ENCODE data around the gene CDCA4.

The CDCA4 gene

GRCh38 chr14:104971447-104972240 lies 49.2 kb downstream of the CDCA4 start:
- TF ChIP-seq CTCF (IDR thresholded peaks at IDR 0.05; ENCODE audit: low read length), result no peak
- no peak for TF ChIP-seq EZH2 (IDR thresholded peaks at IDR 0.05; ENCODE audit: borderline replicate concordance, low read length)
- Histone ChIP-seq H3K4me3 (ENCODE audit: low read depth, low read length, poor library complexity, severe bottlenecking) (no peak overlapping the region), H3K79me2 (ENCODE audit: insufficient read depth, low read length) (no peaks in the 10 kb centered on the region), H3F3A (ENCODE audit: insufficient read depth, low read length) (no peaks in the 10 kb centered on the region), H4K20me1 (ENCODE audit: insufficient read depth, low read length) (no peaks in the 10 kb centered on the region), H3K36me3 (ENCODE audit: insufficient read depth, low read length) (no peaks in the 10 kb centered on the region), H3K9ac (ENCODE audit: low read length) (no peak overlapping the region), H3K9me2 (ENCODE audit: low read depth, low read length) (no peaks in the 10 kb centered on the region), H3K4me1 (ENCODE audit: insufficient read depth, low read length, severe bottlenecking) (peaks cover 11% of the 10 kb centered on the region), H3K27me3 (ENCODE audit: insufficient read depth, low read length) (peaks cover 16% of the 10 kb centered on the region), H2AFZ (ENCODE audit: low read length) (no peak overlapping the region), H3K9me3 (ENCODE audit: low read length) (no peaks in the 10 kb centered on the region), H3K4me2 (ENCODE audit: low read length) (no peak overlapping the region), H3K27ac (ENCODE audit: low read depth, low read length, poor library complexity, severe bottlenecking) (no peak overlapping the region)

GRCh38 chr14:104970231-104971068 lies 50.4 kb downstream of the CDCA4 start:
- H3K4me2 ChIP-seq (ENCODE audit: low read length), result no peak overlapping the region
- no peak overlapping the region for H3K9ac ChIP-seq (ENCODE audit: low read length)
- H2AFZ ChIP-seq (ENCODE audit: low read length), result no peak overlapping the region
- no peaks in the 10 kb centered on the region for H4K20me1 ChIP-seq (ENCODE audit: insufficient read depth, low read length)
- no peak for TF ChIP-seq CTCF (IDR thresholded peaks at IDR 0.05; ENCODE audit: low read length)
- TF ChIP-seq EZH2 (IDR thresholded peaks at IDR 0.05; ENCODE audit: borderline replicate concordance, low read length), result no peak
- no peak overlapping the region for H3K4me3 ChIP-seq (ENCODE audit: low read depth, low read length, poor library complexity, severe bottlenecking)
- H3K4me1 ChIP-seq (ENCODE audit: insufficient read depth, low read length, severe bottlenecking), result peaks cover 11% of the 10 kb centered on the region
- H3K9me3 ChIP-seq (ENCODE audit: low read length), result no peaks in the 10 kb centered on the region
- no peaks in the 10 kb centered on the region for H3K9me2 ChIP-seq (ENCODE audit: low read depth, low read length)
- H3F3A ChIP-seq (ENCODE audit: insufficient read depth, low read length), result no peaks in the 10 kb centered on the region
- H3K36me3 ChIP-seq (ENCODE audit: insufficient read depth, low read length), result no peaks in the 10 kb centered on the region
- H3K27me3 ChIP-seq (ENCODE audit: insufficient read depth, low read length), result peaks cover 20% of the 10 kb centered on the region
- H3K27ac ChIP-seq (ENCODE audit: low read depth, low read length, poor library complexity, severe bottlenecking), result no peak overlapping the region
- no peaks in the 10 kb centered on the region for H3K79me2 ChIP-seq (ENCODE audit: insufficient read depth, low read length)

GRCh38 chr14:104969741-104970230 lies 51.1 kb downstream of the CDCA4 start:
- H3K4me1 ChIP-seq (ENCODE audit: insufficient read depth, low read length, severe bottlenecking), result peaks cover 11% of the 10 kb centered on the region
- H3K27ac ChIP-seq (ENCODE audit: low read depth, low read length, poor library complexity, severe bottlenecking), result no peak overlapping the region
- H3K9ac ChIP-seq (ENCODE audit: low read length), result no peak overlapping the region
- H4K20me1 ChIP-seq (ENCODE audit: insufficient read depth, low read length), result no peaks in the 10 kb centered on the region
- no peaks in the 10 kb centered on the region for H3K9me2 ChIP-seq (ENCODE audit: low read depth, low read length)
- H3K4me3 ChIP-seq (ENCODE audit: low read depth, low read length, poor library complexity, severe bottlenecking), result no peak overlapping the region
- H3K9me3 ChIP-seq (ENCODE audit: low read length), result no peaks in the 10 kb centered on the region
- no peaks in the 10 kb centered on the region for H3K36me3 ChIP-seq (ENCODE audit: insufficient read depth, low read length)
- H3K4me2 ChIP-seq (ENCODE audit: low read length), result no peak overlapping the region
- H2AFZ ChIP-seq (ENCODE audit: low read length), result no peak overlapping the region
- no peaks in the 10 kb centered on the region for H3F3A ChIP-seq (ENCODE audit: insufficient read depth, low read length)
- no peak for TF ChIP-seq EZH2 (IDR thresholded peaks at IDR 0.05; ENCODE audit: borderline replicate concordance, low read length)
- TF ChIP-seq CTCF (IDR thresholded peaks at IDR 0.05; ENCODE audit: low read length), result no peak
- H3K79me2 ChIP-seq (ENCODE audit: insufficient read depth, low read length), result no peaks in the 10 kb centered on the region
- H3K27me3 ChIP-seq (ENCODE audit: insufficient read depth, low read length), result peaks cover 20% of the 10 kb centered on the region
